AG08395 (cell line): Measurements from ENCODE around the gene RASL10A.
A peak's percentile ranks its signal among the peaks of the same experiment; 100 is the strongest.

ENCODE experiments used
- DNase-seq: peaks from one replicate; pipeline ENCODE4 v3.0.0; 2012; ENCODE audit warnings: mixed read lengths, low spot score

The RASL10A gene

DNA sequence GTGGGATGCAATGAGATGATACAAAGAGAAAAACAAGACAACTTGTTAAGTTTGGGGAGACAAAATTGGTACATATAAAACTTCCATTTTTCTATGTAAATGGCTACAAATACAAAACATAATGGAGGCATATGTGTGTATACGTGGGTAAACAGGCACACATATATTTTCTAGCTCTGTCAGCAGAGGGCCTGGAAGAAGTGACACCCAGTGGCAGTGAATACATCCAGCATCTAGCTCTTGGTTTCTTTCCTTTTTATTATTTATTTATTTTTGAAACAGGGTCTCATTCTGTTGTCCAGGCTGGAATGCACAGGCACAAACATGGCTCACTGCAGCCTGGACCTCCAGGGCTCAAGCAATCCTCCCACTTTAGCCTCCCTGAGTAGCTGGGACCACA, 5.0 kb upstream of the RASL10A start:
- no peak for DNase-seq

- DNase-seq: no peak
Measured at GRCh38 chr22:29319072-29319471, 3.6 kb upstream of the RASL10A start.

- no peak for DNase-seq
Measured at GRCh38 chr22:29317827-29318454, 2.4 kb upstream of the RASL10A start.

GRCh38 chr22:29316141-29316828, 788 bp upstream of the RASL10A start:
- no peak for DNase-seq

GRCh38 chr22:29314537-29315285, 786 bp downstream of the RASL10A start:
- no peak for DNase-seq

DNA sequence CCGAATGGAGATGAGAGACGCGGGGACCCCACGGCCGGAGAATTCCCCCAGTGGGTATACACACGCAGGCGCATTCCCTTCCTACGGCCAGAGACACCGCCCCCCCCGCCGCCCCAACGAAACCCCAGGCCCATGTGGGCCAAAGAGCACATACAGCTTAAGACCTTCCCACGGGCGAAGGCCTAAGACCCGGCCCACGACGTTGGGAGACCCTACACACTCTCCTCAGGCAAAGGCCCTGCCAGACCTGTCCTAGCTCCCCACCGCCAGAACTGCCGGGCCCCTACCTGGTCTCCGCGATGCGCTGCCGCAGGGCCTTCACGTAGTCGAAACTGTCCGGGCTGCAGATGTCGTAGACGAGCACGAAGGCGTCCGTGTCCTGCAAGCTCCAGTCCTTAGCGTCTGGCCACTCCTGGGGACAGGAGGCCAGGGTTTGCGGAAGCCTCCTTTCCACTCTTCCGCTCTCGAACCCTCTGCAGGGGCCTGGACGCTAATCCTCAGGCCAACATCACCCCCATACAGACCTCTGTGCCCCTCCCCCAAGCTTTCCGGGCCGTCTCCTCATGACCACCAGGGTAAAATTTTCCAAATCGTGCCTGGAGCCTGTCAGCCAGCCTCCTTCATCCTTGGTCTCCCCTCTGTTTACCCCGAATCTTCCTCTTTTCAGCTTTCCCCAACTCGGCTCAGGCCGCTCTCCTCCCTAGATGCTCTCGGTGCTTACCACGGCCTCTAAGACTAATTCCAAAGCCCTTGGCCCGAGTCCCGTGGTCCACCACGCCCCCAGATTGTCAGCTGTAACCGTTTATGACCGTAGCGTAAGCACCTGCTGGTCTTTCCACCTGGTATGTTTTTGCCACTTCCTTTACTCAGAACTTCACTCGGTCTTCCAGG, 1.7 kb downstream of the RASL10A start:
- no peak for DNase-seq

DNA sequence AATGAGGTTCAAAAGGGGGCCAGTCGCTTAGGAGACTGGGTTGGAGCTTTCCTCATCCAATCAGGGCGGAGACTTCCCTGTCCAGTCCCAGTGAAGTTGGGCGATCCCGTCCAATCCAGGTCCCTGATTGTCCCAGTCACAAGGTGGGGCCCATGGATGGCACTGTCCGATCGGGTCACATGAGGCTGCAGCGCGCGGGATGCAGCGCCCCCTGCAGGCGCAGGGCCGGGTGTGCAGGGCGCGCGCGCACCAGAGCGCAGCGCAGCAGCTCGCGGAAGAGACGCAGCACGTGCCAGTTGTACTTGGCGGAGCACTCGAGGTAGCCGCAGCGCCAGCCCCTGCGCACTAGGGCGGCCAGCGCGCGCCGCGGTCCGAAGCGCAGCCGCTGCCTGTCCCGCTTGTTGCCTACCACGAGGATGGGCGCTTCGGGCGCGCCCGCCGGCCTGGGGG, 2.3 kb downstream of the RASL10A start:
- peak; percentile 44 for DNase-seq

GRCh38 chr22:29312218-29313125, 3.0 kb downstream of the RASL10A start:
- DNase-seq: no peak

DNA sequence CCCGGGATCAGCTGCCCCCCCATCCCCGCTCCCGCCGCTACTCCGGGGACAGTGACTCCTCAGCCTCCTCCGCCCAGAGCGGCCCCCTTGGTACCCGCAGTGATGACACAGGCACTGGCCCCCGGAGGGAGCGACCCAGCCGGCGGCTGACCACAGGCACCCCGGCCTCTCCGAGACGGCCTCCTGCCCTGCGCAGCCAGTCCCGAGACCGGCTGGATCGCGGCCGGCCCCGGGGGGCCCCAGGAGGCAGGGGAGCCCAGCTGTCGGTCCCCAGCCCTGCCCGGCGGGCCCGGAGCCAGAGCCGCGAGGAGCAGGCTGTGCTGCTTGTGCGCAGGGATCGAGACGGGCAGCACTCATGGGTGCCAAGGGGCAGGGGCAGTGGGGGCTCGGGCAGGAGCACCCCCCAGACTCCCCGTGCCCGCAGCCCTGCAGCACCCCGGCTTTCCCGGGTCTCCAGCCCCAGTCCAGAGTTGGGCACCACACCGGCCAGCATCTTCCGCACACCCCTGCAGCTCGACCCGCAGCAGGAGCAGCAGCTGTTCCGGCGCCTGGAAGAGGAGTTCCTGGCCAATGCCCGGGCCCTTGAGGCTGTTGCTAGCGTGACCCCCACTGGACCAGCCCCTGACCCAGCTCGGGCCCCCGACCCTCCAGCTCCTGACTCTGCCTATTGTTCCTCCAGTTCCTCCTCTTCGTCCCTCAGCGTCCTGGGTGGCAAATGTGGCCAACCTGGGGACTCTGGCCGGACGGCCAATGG, 3.9 kb downstream of the RASL10A start:
- DNase-seq: peak; percentile 33

DNA sequence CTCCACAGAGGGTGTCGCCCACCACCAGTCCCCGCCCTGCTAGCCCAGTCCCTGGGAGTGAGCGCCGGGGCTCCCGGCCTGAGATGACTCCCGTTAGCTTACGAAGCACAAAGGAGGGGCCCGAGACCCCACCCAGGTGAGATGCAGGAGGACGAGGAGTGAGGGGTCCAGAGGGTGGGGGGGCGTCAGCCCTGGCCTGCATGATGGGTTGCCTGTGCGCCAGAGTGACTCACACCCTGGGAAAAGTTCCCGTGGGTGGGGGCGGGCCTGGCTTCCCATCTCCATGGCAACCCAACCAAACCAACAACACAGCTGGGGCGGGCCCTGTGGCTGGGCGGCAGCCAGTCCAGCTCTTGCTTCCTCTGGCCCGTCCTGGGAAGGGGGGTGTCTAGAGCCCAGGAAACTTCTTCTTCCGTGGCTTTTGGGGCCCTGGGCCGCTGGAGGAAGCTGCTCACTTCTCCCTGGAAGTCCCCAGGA, 4.6 kb downstream of the RASL10A start:
- DNase-seq: peak; percentile 99

DNA sequence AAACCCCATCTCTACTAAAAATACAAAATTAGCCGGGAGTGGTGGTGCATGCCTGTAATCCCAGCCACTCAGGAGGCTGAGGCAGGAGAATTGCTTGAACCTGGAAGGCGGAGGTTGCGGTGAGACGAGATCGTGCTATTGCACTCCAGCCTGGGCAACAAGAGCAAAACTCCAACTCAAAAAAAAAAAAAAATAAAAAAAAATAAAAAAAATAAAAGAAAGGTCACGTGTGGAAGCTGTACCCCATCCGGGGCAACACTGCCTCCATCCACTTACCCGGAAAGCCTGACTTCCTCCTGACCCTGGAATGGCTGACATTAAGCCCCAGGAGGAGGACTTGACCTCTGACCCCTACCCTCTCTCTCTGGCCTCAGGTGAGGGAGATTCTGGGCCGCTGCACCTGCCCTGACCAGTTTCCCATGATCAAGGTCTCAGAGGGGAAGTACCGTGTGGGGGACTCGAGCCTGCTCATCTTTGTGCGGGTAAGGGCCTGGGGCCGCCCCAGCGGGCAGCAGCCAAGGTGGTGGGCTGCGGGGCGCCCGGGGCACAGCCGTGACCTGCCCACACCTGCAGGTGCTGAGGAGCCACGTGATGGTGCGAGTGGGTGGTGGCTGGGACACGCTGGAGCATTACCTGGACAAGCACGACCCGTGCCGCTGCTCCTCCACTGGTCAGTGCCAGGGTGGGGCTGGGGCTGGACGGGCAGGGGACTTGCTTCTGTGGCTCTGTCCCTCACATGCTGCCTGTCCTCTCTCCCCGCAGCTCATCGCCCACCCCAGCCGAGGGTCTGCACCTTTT, 5.2 kb downstream of the RASL10A start:
- no peak for DNase-seq

GRCh38 chr22:29309332-29310064, 6.0 kb downstream of the RASL10A start:
- no peak for DNase-seq

DNA sequence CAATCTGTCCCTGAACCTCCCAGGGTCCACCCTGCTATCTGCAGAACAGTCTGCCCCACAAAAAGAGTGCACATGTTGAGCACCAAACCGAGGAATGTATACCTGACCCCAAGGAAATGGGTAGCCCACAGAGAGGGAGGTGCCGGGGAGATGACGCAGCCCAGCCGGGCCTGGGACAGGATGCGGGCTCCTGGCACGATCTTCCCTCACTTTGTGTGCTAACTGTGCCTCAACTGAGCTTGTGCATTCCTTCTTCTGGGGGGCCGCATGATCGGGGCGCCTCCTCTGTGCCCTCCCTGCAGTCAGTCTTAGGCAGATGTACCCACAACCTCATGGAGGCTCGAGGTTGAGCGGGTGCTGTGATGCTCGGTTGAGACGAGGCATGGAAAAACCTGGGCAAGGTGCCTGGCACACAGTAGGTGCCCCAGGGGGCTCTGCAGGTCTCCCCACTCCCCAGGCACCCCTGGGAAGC, 6.7 kb downstream of the RASL10A start:
- peak; percentile 70 for DNase-seq

DNA sequence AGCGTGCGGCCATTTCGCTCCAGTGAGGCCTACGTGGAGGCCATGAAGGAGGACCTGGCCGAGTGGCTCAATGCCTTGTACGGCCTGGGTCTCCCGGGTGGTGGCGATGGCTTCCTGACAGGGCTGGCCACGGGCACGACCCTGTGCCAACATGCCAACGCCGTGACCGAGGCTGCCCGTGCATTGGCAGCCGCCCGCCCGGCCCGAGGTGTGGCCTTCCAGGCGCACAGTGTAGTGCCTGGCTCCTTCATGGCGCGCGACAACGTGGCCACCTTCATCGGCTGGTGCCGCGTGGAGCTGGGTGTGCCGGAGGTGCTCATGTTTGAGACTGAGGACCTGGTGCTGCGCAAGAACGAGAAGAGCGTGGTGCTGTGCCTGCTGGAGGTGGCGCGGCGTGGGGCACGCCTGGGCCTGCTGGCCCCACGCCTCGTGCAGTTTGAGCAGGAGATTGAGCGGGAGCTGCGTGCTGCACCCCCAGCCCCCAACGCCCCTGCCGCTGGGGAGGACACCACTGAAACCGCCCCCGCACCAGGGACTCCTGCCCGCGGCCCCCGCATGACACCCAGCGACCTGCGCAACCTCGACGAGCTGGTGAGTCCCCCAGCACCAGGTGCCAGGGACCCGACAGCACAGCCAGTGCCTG, 7.2 kb downstream of the RASL10A start:
- DNase-seq: no peak

GRCh38 chr22:29307596-29308147, 7.8 kb downstream of the RASL10A start:
- no peak for DNase-seq

GRCh38 chr22:29306835-29307595, 8.5 kb downstream of the RASL10A start:
- peak; percentile 80 for DNase-seq
